ENCODE results near the gene BTBD16.

- TF ChIP-seq CTCF (IDR thresholded peaks at IDR 0.05) (no peak), POLR2AphosphoS5 (IDR thresholded peaks at IDR 0.05) (no peak)
These were observed 43.3 kb upstream of the BTBD16 start for GRCh38 chr10:122227754-122228153.

Measured in prostate gland (tissue), 2 donors.